ENCODE data around the gene FAM98B.
"Not testable (repeated sequence)": the region's sequence is repeated elsewhere in the genome, so short reads cannot be mapped to it uniquely, and the experiment has no call there.

Gene FAM98B

GRCh38 chr15:38453971-38454695, at the start of gene FAM98B:
FAM98B (plus strand) TSS chr15:38454127; CDS start chr15:38454162, 35 bp downstream.
- peak; percentile 65 to 70 for DNase-seq

- no peak for DNase-seq
These were observed 47.5 kb upstream of the FAM98B start for GRCh38 chr15:38406436-38406835.

- DNase-seq: no peak
These were observed 45.4 kb upstream of the FAM98B start for GRCh38 chr15:38408576-38408975.

GRCh38 chr15:38411902-38412301, 42.0 kb upstream of the FAM98B start:
- DNase-seq: no peak

- no peak for DNase-seq
These were observed 41.5 kb upstream of the FAM98B start for GRCh38 chr15:38412466-38412865.

GRCh38 chr15:38414357-38414756, 39.6 kb upstream of the FAM98B start:
- peak; percentile 21 to 27 for DNase-seq

- no peak for DNase-seq
These were observed 32.7 kb upstream of the FAM98B start for GRCh38 chr15:38421069-38421690.

- DNase-seq: no peak
These were observed 29.8 kb upstream of the FAM98B start for GRCh38 chr15:38424101-38424552.

GRCh38 chr15:38425269-38425668, 28.7 kb upstream of the FAM98B start:
- DNase-seq: no peak

- DNase-seq: no peak
These were observed 26.5 kb upstream of the FAM98B start for GRCh38 chr15:38427380-38427779.

GRCh38 chr15:38430106-38430760, 23.7 kb upstream of the FAM98B start:
- DNase-seq: no peak

GRCh38 chr15:38436993-38437392, 16.9 kb upstream of the FAM98B start:
- no peak for DNase-seq

GRCh38 chr15:38437603-38438002, 16.3 kb upstream of the FAM98B start:
- not testable (repeated sequence) for DNase-seq

GRCh38 chr15:38438031-38438986, 15.6 kb upstream of the FAM98B start:
- peak; percentile 46 to 50 for DNase-seq

GRCh38 chr15:38440353-38441129, 13.4 kb upstream of the FAM98B start:
- DNase-seq: peak; percentile 36 to 44

- no peak for DNase-seq
These were observed 12.8 kb upstream of the FAM98B start for GRCh38 chr15:38441130-38441519.

GRCh38 chr15:38454696-38455090, 766 bp downstream of the FAM98B start:
- DNase-seq: no peak

GRCh38 chr15:38455092-38455491, 1.2 kb downstream of the FAM98B start:
- DNase-seq: peak in 1 of 2 experiments; percentile 9

- no peak for DNase-seq
These were observed 4.7 kb downstream of the FAM98B start for GRCh38 chr15:38458646-38459045.

- no peak for DNase-seq
These were observed 5.6 kb downstream of the FAM98B start for GRCh38 chr15:38459480-38459879.

- no peak for DNase-seq
These were observed 6.6 kb downstream of the FAM98B start for GRCh38 chr15:38460543-38460942.
